ENCODE data around the gene GNGT1. TPM values are rescaled to one million over a fixed set of nuclear protein-coding genes. Genes with fewer than 3 reads are reported as not detected.
"Not testable (repeated sequence)": the region's sequence is repeated elsewhere in the genome, so short reads cannot be mapped to it uniquely, and the experiment has no call there.

GNGT1 gene
- total and polyA plus RNA-seq, 4 donors: not detected

DNA sequence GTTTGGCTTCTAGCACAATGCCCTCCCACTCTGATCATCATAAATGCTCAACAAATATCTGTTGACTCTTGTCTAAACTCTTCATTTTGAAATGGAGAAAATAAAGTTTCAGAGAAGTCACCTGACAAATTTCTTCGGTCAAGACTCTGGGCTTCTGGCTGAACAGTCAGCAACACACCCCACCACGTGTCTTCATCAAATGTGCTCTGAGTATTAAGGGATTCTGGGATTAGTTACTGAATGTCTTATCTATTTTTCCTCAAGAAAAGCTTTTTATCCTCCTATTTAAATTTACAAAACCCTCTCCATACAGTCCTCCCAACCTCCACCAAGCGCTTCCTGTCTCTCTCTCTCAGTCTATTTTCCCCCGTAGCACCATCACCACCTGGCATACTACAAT is 9.9 kb downstream of the GNGT1 start:
- not testable (repeated sequence) for H3K9me3 ChIP-seq (ENCODE audit: control insufficient read depth, insufficient read depth, low read length); H3K4me3 ChIP-seq (ENCODE audit: low read depth, low read length); H3K27ac ChIP-seq (ENCODE audit: low read depth, low read length); H3K36me3 ChIP-seq (ENCODE audit: control insufficient read depth, insufficient read depth, low read length); H3K4me1 ChIP-seq (ENCODE audit: control insufficient read depth, insufficient read depth, low read length); DNase-seq (ENCODE audit: low read depth in 4 of 6, low spot score in 6 of 6); H3K27me3 ChIP-seq (ENCODE audit: control insufficient read depth, insufficient read depth, low read length)
- no CpG with 5 or more reads among the region's 4 CpGs for WGBS (ENCODE audit: insufficient coverage)

DNA sequence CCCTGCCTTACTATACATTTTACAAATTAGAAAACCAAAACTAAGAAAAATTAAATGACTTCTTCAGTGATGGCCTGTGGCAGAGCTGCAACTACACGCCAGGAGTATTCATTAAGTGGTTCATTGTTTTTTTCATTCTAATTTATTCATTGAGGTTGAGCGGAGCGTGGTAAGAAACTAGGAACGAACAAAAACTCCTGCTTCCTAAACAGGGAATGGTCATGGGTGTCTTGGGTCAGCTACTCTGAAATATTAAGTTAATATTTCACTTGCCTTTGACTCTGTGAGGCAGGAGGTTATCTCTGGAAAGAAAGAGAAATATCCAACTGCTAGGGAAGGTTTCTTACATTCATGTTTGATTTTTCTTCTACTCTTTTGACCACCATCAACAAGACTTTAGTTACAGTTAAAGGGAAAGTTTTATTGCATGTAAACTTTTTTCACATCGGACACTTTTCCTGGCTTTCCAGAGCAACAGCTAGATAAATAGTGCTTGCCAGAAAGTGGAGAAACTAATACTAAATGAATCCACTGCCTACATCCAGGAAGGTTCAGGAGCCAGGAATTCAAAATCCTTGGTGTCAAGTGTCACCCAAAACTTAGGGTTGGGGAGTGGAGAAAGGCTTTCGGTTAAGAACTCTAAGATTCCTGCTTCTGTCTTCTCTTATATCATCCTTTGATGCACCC is 14.3 kb downstream of the GNGT1 start:
- Histone ChIP-seq H3K9me3 (ENCODE audit: control insufficient read depth, insufficient read depth, low read length) (no peaks in the 10 kb centered on the region), H3K27me3 (ENCODE audit: control insufficient read depth, insufficient read depth, low read length) (no peaks in the 10 kb centered on the region), H3K4me3 (ENCODE audit: low read depth, low read length) (no peak overlapping the region), H3K27ac (ENCODE audit: low read depth, low read length) (peak overlapping the region; percentile 88), H3K4me1 (ENCODE audit: control insufficient read depth, insufficient read depth, low read length) (peaks cover 7% of the 10 kb centered on the region), H3K36me3 (ENCODE audit: control insufficient read depth, insufficient read depth, low read length) (no peaks in the 10 kb centered on the region)
- peak in 2 of 6 donors; percentile 14 to 22 for DNase-seq (ENCODE audit: low read depth in 4 of 6, low spot score in 6 of 6)
- no CpG with 5 or more reads among the region's 6 CpGs for WGBS (ENCODE audit: insufficient coverage)

DNA sequence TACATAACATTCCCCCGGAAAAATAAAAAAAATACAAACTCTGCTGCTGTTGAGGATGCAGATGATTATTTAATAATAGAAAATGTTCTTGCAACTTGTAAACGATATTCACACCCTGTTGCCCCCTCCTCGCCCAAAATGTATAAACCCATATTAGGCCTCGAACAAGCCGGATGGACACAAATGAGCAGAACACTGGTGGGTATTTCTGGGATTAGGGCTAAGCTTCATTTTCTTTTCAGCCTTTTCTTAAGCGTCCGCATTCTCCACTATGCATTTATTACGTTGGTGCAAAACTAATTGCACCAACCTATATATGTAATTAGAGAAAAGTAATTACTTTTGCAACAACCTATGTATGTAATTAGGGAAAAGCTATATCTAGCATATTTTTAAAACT is 14.8 kb downstream of the GNGT1 start:
- H3K27me3 ChIP-seq (ENCODE audit: control insufficient read depth, insufficient read depth, low read length): no peaks in the 10 kb centered on the region
- peak overlapping the region; percentile 55 for H3K4me3 ChIP-seq (ENCODE audit: low read depth, low read length)
- H3K27ac ChIP-seq (ENCODE audit: low read depth, low read length): peak overlapping the region; percentile 88
- DNase-seq (ENCODE audit: low read depth in 4 of 6, low spot score in 6 of 6): no peak
- H3K4me1 ChIP-seq (ENCODE audit: control insufficient read depth, insufficient read depth, low read length): peaks cover 7% of the 10 kb centered on the region
- H3K9me3 ChIP-seq (ENCODE audit: control insufficient read depth, insufficient read depth, low read length): no peaks in the 10 kb centered on the region
- H3K36me3 ChIP-seq (ENCODE audit: control insufficient read depth, insufficient read depth, low read length): no peaks in the 10 kb centered on the region
- WGBS (ENCODE audit: insufficient coverage): no CpG with 5 or more reads among the region's 8 CpGs

DNA sequence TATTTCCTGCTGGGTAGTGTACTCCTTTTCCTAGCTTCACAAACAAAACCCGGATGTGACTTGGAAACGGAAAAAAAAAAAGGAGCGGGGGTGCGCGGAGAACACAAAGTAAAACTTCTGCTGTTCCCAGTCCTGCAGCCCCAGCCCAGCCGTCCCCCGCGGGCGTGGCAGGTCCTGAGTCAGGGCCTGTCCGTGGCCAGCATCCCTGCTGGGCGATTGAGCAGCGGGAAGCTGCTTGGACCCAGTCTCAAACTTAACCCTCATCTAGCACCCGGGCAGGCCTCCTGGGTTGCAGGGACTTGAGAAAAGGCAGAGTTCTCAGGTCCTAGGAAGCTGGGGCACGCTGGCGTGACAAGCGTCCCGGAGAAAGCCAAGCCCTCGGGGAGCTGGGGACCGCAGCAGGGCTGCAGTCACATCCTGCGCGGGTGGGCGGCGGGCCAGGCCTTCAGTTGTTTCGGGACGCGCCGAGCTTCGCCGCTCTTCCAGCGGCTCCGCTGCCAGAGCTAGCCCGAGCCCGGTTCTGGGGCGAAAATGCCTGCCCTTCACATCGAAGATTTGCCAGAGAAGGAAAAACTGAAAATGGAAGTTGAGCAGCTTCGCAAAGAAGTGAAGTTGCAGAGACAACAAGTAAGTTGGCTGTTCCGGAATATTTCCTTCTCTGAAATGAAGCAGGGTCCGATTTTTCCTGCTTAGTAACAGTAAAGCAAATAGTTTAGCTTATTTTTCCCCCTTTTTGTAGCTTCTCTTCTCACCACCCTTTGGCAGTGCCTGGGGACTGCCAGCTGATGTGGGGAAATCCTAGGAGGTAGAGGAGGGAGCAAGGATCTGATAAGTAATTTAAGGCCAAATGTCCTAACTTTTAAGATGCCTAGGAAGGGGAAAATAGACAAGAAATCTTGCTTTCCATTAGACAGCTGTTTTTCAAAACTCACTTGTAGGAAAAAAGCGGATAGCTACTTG is 15.5 kb downstream of the GNGT1 start, which contains the start of gene GNG11:
Gene GNG11, plus strand, starts transcription at position 129 of the 960 bp plus-strand sequence. Its CDS starts 403 bp downstream, at position 532.
- peak within 1 kb of the TSS; percentile 88 for H3K27ac ChIP-seq (ENCODE audit: low read depth, low read length)
- H3K4me3 ChIP-seq (ENCODE audit: low read depth, low read length): peak within 1 kb of the TSS; percentile 55
- H3K36me3 ChIP-seq (ENCODE audit: control insufficient read depth, insufficient read depth, low read length): no peaks in the 10 kb centered on the region
- H3K27me3 ChIP-seq (ENCODE audit: control insufficient read depth, insufficient read depth, low read length): no peaks in the 10 kb centered on the region
- peak; percentile 15 to 88 (median 52) for DNase-seq (ENCODE audit: low read depth in 4 of 6, low spot score in 6 of 6)
- H3K4me1 ChIP-seq (ENCODE audit: control insufficient read depth, insufficient read depth, low read length): peaks cover 7% of the 10 kb centered on the region
- no peaks in the 10 kb centered on the region for H3K9me3 ChIP-seq (ENCODE audit: control insufficient read depth, insufficient read depth, low read length)
- WGBS (ENCODE audit: insufficient coverage): 2% methylated on average over 37 of the region's 39 CpGs

DNA sequence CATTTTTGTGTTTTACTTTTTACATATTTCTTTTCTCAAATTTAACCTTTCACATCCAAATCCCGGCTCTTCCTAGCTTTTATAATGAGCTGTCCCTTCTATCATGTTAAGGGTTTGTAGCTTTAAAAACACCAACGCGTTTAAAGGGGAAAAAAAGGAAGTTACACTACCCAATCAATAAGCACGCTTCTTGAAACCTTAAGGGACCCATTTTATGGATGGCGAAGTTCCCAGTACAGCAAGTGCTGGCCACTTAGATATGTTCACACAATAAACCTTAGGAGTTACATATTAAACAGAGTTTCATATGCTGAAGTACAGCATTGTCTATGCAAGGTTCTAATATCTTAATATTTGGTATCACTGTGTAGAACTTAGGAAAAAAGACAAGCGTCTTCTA is 16.9 kb downstream of the GNGT1 start:
- no peak for DNase-seq (ENCODE audit: low read depth in 4 of 6, low spot score in 6 of 6)
- WGBS (ENCODE audit: insufficient coverage): no CpG with 5 or more reads among the region's 6 CpGs
- Histone ChIP-seq H3K4me1 (ENCODE audit: control insufficient read depth, insufficient read depth, low read length) (peaks cover 7% of the 10 kb centered on the region), H3K27ac (ENCODE audit: low read depth, low read length) (peak overlapping the region; percentile 44), H3K36me3 (ENCODE audit: control insufficient read depth, insufficient read depth, low read length) (no peaks in the 10 kb centered on the region), H3K4me3 (ENCODE audit: low read depth, low read length) (peak overlapping the region; percentile 55), H3K9me3 (ENCODE audit: control insufficient read depth, insufficient read depth, low read length) (no peaks in the 10 kb centered on the region), H3K27me3 (ENCODE audit: control insufficient read depth, insufficient read depth, low read length) (no peaks in the 10 kb centered on the region)

GRCh38 chr7:93923942-93924341 is 17.6 kb downstream of the GNGT1 start:
- Histone ChIP-seq H3K4me3 (ENCODE audit: low read depth, low read length) (peak overlapping the region; percentile 22), H3K27ac (ENCODE audit: low read depth, low read length) (peak overlapping the region; percentile 2)

GRCh38 chr7:93926800-93927199 is 20.4 kb downstream of the GNGT1 start:
- Histone ChIP-seq H3K27ac (ENCODE audit: low read depth, low read length) (no peak overlapping the region), H3K36me3 (ENCODE audit: control insufficient read depth, insufficient read depth, low read length) (no peaks in the 10 kb centered on the region), H3K9me3 (ENCODE audit: control insufficient read depth, insufficient read depth, low read length) (no peaks in the 10 kb centered on the region), H3K27me3 (ENCODE audit: control insufficient read depth, insufficient read depth, low read length) (no peaks in the 10 kb centered on the region), H3K4me3 (ENCODE audit: low read depth, low read length) (no peak overlapping the region), H3K4me1 (ENCODE audit: control insufficient read depth, insufficient read depth, low read length) (peaks cover 4% of the 10 kb centered on the region)
- WGBS (ENCODE audit: insufficient coverage): 88% methylated on average over 1 of the region's 1 CpG
- no peak for DNase-seq (ENCODE audit: low read depth in 4 of 6, low spot score in 6 of 6)

More at GRCh38 chr7:93923942-93924341, 17.6 kb downstream of the GNGT1 start:
- WGBS (ENCODE audit: insufficient coverage): no CpG with 5 or more reads among the region's 1 CpG
- H3K9me3 ChIP-seq (ENCODE audit: control insufficient read depth, insufficient read depth, low read length): no peaks in the 10 kb centered on the region
- H3K4me1 ChIP-seq (ENCODE audit: control insufficient read depth, insufficient read depth, low read length): peaks cover 7% of the 10 kb centered on the region
- no peaks in the 10 kb centered on the region for H3K27me3 ChIP-seq (ENCODE audit: control insufficient read depth, insufficient read depth, low read length)
- no peak for DNase-seq (ENCODE audit: low read depth in 4 of 6, low spot score in 6 of 6)
- no peaks in the 10 kb centered on the region for H3K36me3 ChIP-seq (ENCODE audit: control insufficient read depth, insufficient read depth, low read length)

GRCh38 chr7:93927585-93927984 is 21.2 kb downstream of the GNGT1 start:
- DNase-seq (ENCODE audit: low read depth in 4 of 6, low spot score in 6 of 6): no peak
- H3K4me3 ChIP-seq (ENCODE audit: low read depth, low read length): no peak overlapping the region
- 94% methylated on average over 2 of the region's 3 CpGs for WGBS (ENCODE audit: insufficient coverage)
- no peaks in the 10 kb centered on the region for H3K4me1 ChIP-seq (ENCODE audit: control insufficient read depth, insufficient read depth, low read length)
- H3K27ac ChIP-seq (ENCODE audit: low read depth, low read length): no peak overlapping the region
- no peaks in the 10 kb centered on the region for H3K27me3 ChIP-seq (ENCODE audit: control insufficient read depth, insufficient read depth, low read length)
- H3K36me3 ChIP-seq (ENCODE audit: control insufficient read depth, insufficient read depth, low read length): no peaks in the 10 kb centered on the region
- H3K9me3 ChIP-seq (ENCODE audit: control insufficient read depth, insufficient read depth, low read length): no peaks in the 10 kb centered on the region

GRCh38 chr7:93931655-93932054 is 25.3 kb downstream of the GNGT1 start:
- H3K4me1 ChIP-seq (ENCODE audit: control insufficient read depth, insufficient read depth, low read length): no peaks in the 10 kb centered on the region
- no peaks in the 10 kb centered on the region for H3K27me3 ChIP-seq (ENCODE audit: control insufficient read depth, insufficient read depth, low read length)
- H3K27ac ChIP-seq (ENCODE audit: low read depth, low read length): no peak overlapping the region
- no peaks in the 10 kb centered on the region for H3K36me3 ChIP-seq (ENCODE audit: control insufficient read depth, insufficient read depth, low read length)
- H3K9me3 ChIP-seq (ENCODE audit: control insufficient read depth, insufficient read depth, low read length): no peaks in the 10 kb centered on the region
- no peak for DNase-seq (ENCODE audit: low read depth in 4 of 6, low spot score in 6 of 6)
- WGBS (ENCODE audit: insufficient coverage): no CpG with 5 or more reads among the region's 3 CpGs
- H3K4me3 ChIP-seq (ENCODE audit: low read depth, low read length): no peak overlapping the region

Measured in spinal cord (tissue), 10 donors.